WTC11 (cell line): Measurements from ENCODE around the gene CNOT6L. TPM values are rescaled to one million over a fixed set of nuclear protein-coding genes. Genes with fewer than 3 reads are reported as not detected.

Experiments
- ATAC-seq: fragments of 200-7000 bp; cut with Tn5 transposase; 2 replicates; pipeline ENCODE4 v1.10.0; 2021; ENCODE audit warnings: mild to moderate bottlenecking, moderate library complexity
- CTCF ChIA-PET: fragments of 300-600 bp; sonication (Branson Sonifier 250); formaldehyde crosslinking; loops from one replicate; lab custom pipeline; 2021; ENCODE audit warnings: antibody characterized with exemption; lab: Charles Lee
- POLR2A ChIA-PET: fragments of 350-600 bp; sonication (Branson Sonifier 250); formaldehyde crosslinking; loops from one replicate; lab custom pipeline; 2021; ENCODE audit warnings: antibody characterized with exemption; lab: Charles Lee
- DNase-seq: peaks from one replicate; pipeline ENCODE4 v3.0.0; 2021; ENCODE audit warnings: low spot score
- H3K27ac Mint-ChIP-seq: 2 replicates; pipeline ENCODE4 v1.8.0; 2021; ENCODE audit warnings: mixed read lengths
- H3K27me3 Mint-ChIP-seq: 2 replicates; pipeline ENCODE4 v1.8.0; 2021; ENCODE audit warnings: low read depth, mild to moderate bottlenecking, moderate library complexity, mixed read lengths
- H3K36me3 Mint-ChIP-seq: 2 replicates; pipeline ENCODE4 v1.8.0; 2021; ENCODE audit warnings: mixed read lengths
- H3K4me1 Mint-ChIP-seq: 2 replicates; pipeline ENCODE4 v1.8.0; 2022; ENCODE audit warnings: mixed read lengths
- H3K4me3 Mint-ChIP-seq: 2 replicates; pipeline ENCODE4 v1.8.0; 2021; ENCODE audit warnings: mild to moderate bottlenecking, moderate library complexity, mixed read lengths
- H3K9me3 Mint-ChIP-seq: 2 replicates; pipeline ENCODE4 v1.8.0; 2021; ENCODE audit warnings: mixed read lengths
- AR ChIP-seq: fragments of 250-450 bp; sonication (Bioruptor Pico); IDR thresholded peaks from 2 replicates; pipeline ENCODE4 v1.9.0; 2021; ENCODE audit warnings: mild to moderate bottlenecking
- CREB1 ChIP-seq: sonication (generic); formaldehyde crosslinking; IDR thresholded peaks from 2 replicates; pipeline ENCODE4 v1.8.0; 2023; ENCODE audit warnings: mild to moderate bottlenecking, missing genetic modification reagents
- CREM ChIP-seq: sonication (generic); formaldehyde crosslinking; IDR thresholded peaks from 2 replicates; pipeline ENCODE4 v1.8.1; 2022; ENCODE audit warnings: mild to moderate bottlenecking, missing genetic modification reagents, moderate library complexity
- CTCF ChIP-seq: fragments of 200-600 bp; IDR thresholded peaks from 2 replicates; pipeline ENCODE4 v1.8.0; 2022; ENCODE audit warnings: antibody characterized with exemption
- FOXJ3 ChIP-seq: sonication (generic); formaldehyde crosslinking; IDR thresholded peaks from 2 replicates; pipeline ENCODE4 v1.9.0; 2021; ENCODE audit warnings: missing genetic modification reagents, mild to moderate bottlenecking, borderline replicate concordance
- MAX ChIP-seq: sonication (generic); formaldehyde crosslinking; IDR thresholded peaks from 2 replicates; pipeline ENCODE4 v1.8.0; 2022; ENCODE audit warnings: mild to moderate bottlenecking, missing genetic modification reagents
- NR3C1 ChIP-seq: sonication (generic); formaldehyde crosslinking; conservative IDR thresholded peaks from 2 replicates; pipeline ENCODE4 v1.8.1; 2023; ENCODE audit warnings: low read depth, mild to moderate bottlenecking, missing genetic modification reagents
- SMAD4 ChIP-seq: sonication (generic); formaldehyde crosslinking; IDR thresholded peaks from 2 replicates; pipeline ENCODE4 v1.8.0; 2022; ENCODE audit warnings: mild to moderate bottlenecking, missing genetic modification reagents
- ZBTB43 ChIP-seq: sonication (generic); formaldehyde crosslinking; IDR thresholded peaks from 2 replicates; pipeline ENCODE4 v1.8.1; 2023; ENCODE audit warnings: mild to moderate bottlenecking, missing genetic modification reagents
- ZMAT4 ChIP-seq: fragments of 250-450 bp; sonication (Bioruptor Pico); IDR thresholded peaks from 2 replicates; pipeline ENCODE4 v1.9.0; 2021; ENCODE audit warnings: mild to moderate bottlenecking
- ZNF232 ChIP-seq: sonication (generic); formaldehyde crosslinking; IDR thresholded peaks from 2 replicates; pipeline ENCODE4 v1.8.0; 2022; ENCODE audit warnings: mild to moderate bottlenecking, missing genetic modification reagents
- ZNF281 ChIP-seq: sonication (generic); formaldehyde crosslinking; IDR thresholded peaks from 2 replicates; pipeline ENCODE4 v1.8.0; 2023; ENCODE audit warnings: mild to moderate bottlenecking, missing genetic modification reagents
- ZNF416 ChIP-seq: fragments of 250-450 bp; sonication (Bioruptor Pico); IDR thresholded peaks from 2 replicates; pipeline ENCODE4 v1.9.0; 2021; ENCODE audit warnings: mild to moderate bottlenecking, inconsistent platforms
- ZNF423 ChIP-seq: fragments of 250-450 bp; sonication (Bioruptor Pico); IDR thresholded peaks from 2 replicates; pipeline ENCODE4 v2.1.2; 2022; ENCODE audit warnings: mild to moderate bottlenecking, moderate library complexity
- ZNF425 ChIP-seq: fragments of 250-450 bp; sonication (Bioruptor Pico); conservative IDR thresholded peaks from 2 replicates; pipeline ENCODE4 v1.9.0; 2021; ENCODE audit warnings: mild to moderate bottlenecking
- total RNA-seq: library from RNA; stranded (reverse); gene quantifications from 3 replicates; pipeline ENCODE4 v1.2.3, GENCODE V29; 2021

Gene CNOT6L
- total RNA-seq, 1 experiment from 2014 or later, result 21.6 TPM

- TF ChIP-seq ZNF281 (CRISPR knock-in tag), result no peak
- TF ChIP-seq, all 79 proteins: peak for 0
Observed at GRCh38 chr4:77856152-77856551, 37.0 kb upstream of the CNOT6L start (continued).

GRCh38 chr4:77854431-77855111 is 35.4 kb upstream of the CNOT6L start:
- CTCF ChIA-PET, result no interaction called here
- POLR2A ChIA-PET, result no interaction called here
- Mint-ChIP-seq H3K36me3 (no peaks in the 10 kb centered on the region), H3K27ac (no peak overlapping the region), H3K4me3 (no peak overlapping the region), H3K4me1 (no peaks in the 10 kb centered on the region), H3K9me3 (no peaks in the 10 kb centered on the region), H3K27me3 (no peaks in the 10 kb centered on the region)
- DNase-seq (no peak), ATAC-seq (no peak)
- TF ChIP-seq MAX (CRISPR knock-in tag) (no peak), ZNF425 (CRISPR knock-in tag) (no peak), SMAD4 (CRISPR knock-in tag) (no peak), ZBTB43 (no peak), NR3C1 (no peak), CREB1 (CRISPR knock-in tag) (no peak), CREM (CRISPR knock-in tag) (no peak), FOXJ3 (CRISPR knock-in tag) (no peak), ZNF416 (no peak), CTCF (no peak), ZMAT4 (CRISPR knock-in tag) (no peak), ZNF423 (CRISPR knock-in tag) (no peak), ZNF232 (no peak), AR (CRISPR knock-in tag) (no peak)
